SK-N-MC (cell line): ENCODE results near the gene SAFB2.

ENCODE experiments used
- DNase-seq: peaks from one replicate; pipeline ENCODE4 v3.0.0-alpha.2; 2011; ENCODE audit warnings: low read depth, low spot score
- H3K27ac ChIP-seq: fragments of 200-600 bp; sonication (generic); 2 replicates; pipeline ENCODE4 v1.5.1; 2016; ENCODE audit warnings: mixed run types
- H3K36me3 ChIP-seq: fragments of 200-600 bp; sonication (generic); 2 replicates; pipeline ENCODE4 v1.6.1; 2017; ENCODE audit warnings: antibody characterized with exemption, low read length, mixed read lengths; ENCODE audit not compliant: insufficient read depth
- H3K4me3 ChIP-seq: fragments of 200-600 bp; sonication (generic); 2 replicates; pipeline ENCODE4 v1.5.1; 2016
- H3K9ac ChIP-seq: fragments of 200-600 bp; sonication (generic); 2 replicates; pipeline ENCODE4 v1.8.0; 2017; ENCODE audit warnings: mixed run types, mixed read lengths; ENCODE audit not compliant: insufficient read length
- H3K9me3 ChIP-seq: fragments of 200-600 bp; sonication (generic); 2 replicates; pipeline ENCODE4 v1.6.1; 2017; ENCODE audit warnings: low read depth, mild to moderate bottlenecking, antibody characterized with exemption, low read length, moderate library complexity, mixed read lengths
- EZH2 ChIP-seq: fragments of 200-600 bp; sonication (generic); IDR thresholded peaks from one replicate; pipeline ENCODE4 v1.6.1; 2017; ENCODE audit warnings: antibody characterized with exemption
- FOXP2 ChIP-seq: optimal IDR thresholded peaks from 2 replicates; pipeline ENCODE3; 2011; ENCODE audit warnings: mild to moderate bottlenecking, moderate library complexity; ENCODE audit not compliant: insufficient read depth; ENCODE audit errors: extremely low read length, control extremely low read depth
- POLR2AphosphoS5 ChIP-seq: IDR thresholded peaks from 2 replicates; pipeline ENCODE4 v1.6.1; 2012; ENCODE audit warnings: mild to moderate bottlenecking, low read depth, low read length, borderline replicate concordance

SAFB2 gene

GRCh38 chr19:5627395-5627904, 4.9 kb upstream of the SAFB2 start:
- TF ChIP-seq EZH2 (no peak), FOXP2 (no peak), POLR2AphosphoS5 (no peak)
- no peaks in the 10 kb centered on the region for H3K9me3 ChIP-seq
- H3K36me3 ChIP-seq: peaks cover 74% of the 10 kb centered on the region
- no peak overlapping the region for H3K27ac ChIP-seq
- no peak overlapping the region for H3K4me3 ChIP-seq
- DNase-seq: no peak
- no peak overlapping the region for H3K9ac ChIP-seq

DNA sequence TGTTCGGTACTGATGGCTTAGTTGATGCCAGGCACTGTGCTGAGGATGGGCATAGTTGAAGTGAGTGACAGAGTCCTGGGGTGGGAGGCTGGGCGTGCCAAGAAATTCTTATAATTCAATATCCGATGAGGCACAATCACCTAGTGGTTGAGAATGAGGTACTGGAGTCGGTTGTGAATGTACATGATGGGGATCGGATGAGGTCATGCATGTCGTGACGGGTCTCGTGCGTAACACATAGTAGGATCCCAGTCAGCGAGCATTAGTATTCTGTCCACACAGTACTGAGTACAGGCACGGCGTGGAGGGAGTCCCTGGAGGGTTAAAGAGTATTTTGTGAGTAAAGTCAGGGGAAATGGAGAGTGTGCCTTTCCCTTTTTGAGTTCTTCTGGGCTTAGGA, 3.1 kb upstream of the SAFB2 start:
- Histone ChIP-seq H3K9me3 (no peaks in the 10 kb centered on the region), H3K36me3 (peaks cover 65% of the 10 kb centered on the region), H3K27ac (no peak overlapping the region), H3K9ac (peak overlapping the region; percentile 100), H3K4me3 (peak overlapping the region; percentile 97; the same call in 1 of the 2 replicates)
- DNase-seq: no peak
- TF ChIP-seq FOXP2: no peak
- no peak for TF ChIP-seq EZH2
- no peak for TF ChIP-seq POLR2AphosphoS5

- H3K36me3 ChIP-seq: peaks cover 66% of the 10 kb centered on the region
- TF ChIP-seq POLR2AphosphoS5: no peak
- no peak for TF ChIP-seq EZH2
- TF ChIP-seq FOXP2: no peak
- DNase-seq: no peak
- H3K9me3 ChIP-seq: no peaks in the 10 kb centered on the region
- no peak overlapping the region for H3K27ac ChIP-seq
- H3K4me3 ChIP-seq: peak overlapping the region; percentile 97
- peak overlapping the region; percentile 100 for H3K9ac ChIP-seq
Observed at GRCh38 chr19:5624741-5625278, 2.2 kb upstream of the SAFB2 start.

GRCh38 chr19:5624018-5624663, 1.6 kb upstream of the SAFB2 start:
- Histone ChIP-seq H3K4me3 (peak overlapping the region; percentile 97), H3K36me3 (peaks cover 66% of the 10 kb centered on the region), H3K9ac (peak overlapping the region; percentile 100), H3K9me3 (no peaks in the 10 kb centered on the region), H3K27ac (peak overlapping the region; percentile 92)
- TF ChIP-seq EZH2 (no peak), FOXP2 (no peak), POLR2AphosphoS5 (no peak)
- DNase-seq: no peak

DNA sequence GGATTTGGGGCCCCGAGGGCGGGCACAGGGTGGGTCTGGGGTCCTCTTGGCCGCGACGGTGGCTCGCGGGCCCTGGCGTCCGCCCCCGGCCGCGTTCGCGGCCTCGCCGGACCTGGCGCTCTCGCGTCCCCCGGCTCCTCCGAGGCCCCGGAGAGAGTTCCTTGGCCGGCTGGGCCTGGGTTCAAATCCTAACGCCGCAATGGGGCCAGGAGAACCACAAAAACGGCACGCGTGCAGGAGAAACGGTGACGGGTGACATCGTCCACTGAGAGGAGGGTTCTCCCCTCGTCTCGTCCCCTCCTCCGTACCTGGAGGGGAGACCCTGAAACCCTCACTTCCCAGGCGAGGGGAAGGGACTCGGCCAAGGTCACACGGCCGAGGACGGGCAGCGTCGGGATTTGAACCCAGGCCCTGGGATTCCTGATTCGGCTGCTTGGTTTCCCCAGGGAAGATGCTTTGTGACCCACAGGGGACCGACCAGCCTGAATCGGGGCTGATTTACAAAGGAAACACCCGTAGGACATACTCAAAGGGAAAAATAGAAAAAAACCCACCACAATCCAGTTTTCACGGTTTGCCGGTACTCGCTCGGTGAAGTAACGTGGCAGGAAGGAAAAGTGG, 931 bp upstream of the SAFB2 start:
- TF ChIP-seq POLR2AphosphoS5 (no peak), EZH2 (no peak), FOXP2 (no peak)
- Histone ChIP-seq H3K27ac (peak overlapping the region; percentile 92), H3K36me3 (peaks cover 66% of the 10 kb centered on the region), H3K4me3 (peak overlapping the region; percentile 97), H3K9ac (peak overlapping the region; percentile 100), H3K9me3 (no peaks in the 10 kb centered on the region)
- DNase-seq: no peak

- peak overlapping the region; percentile 99 for H3K9ac ChIP-seq
- H3K36me3 ChIP-seq: peaks cover 66% of the 10 kb centered on the region
- H3K4me3 ChIP-seq: peak overlapping the region; percentile 96
- DNase-seq: no peak
- TF ChIP-seq FOXP2: no peak
- no peak for TF ChIP-seq EZH2
- no peak for TF ChIP-seq POLR2AphosphoS5
- H3K27ac ChIP-seq: peak overlapping the region; percentile 87
- no peaks in the 10 kb centered on the region for H3K9me3 ChIP-seq
Observed at GRCh38 chr19:5621945-5622464, 571 bp downstream of the SAFB2 start.

- peak overlapping the region; percentile 99 for H3K9ac ChIP-seq
- peak overlapping the region; percentile 96 for H3K4me3 ChIP-seq
- H3K9me3 ChIP-seq: no peaks in the 10 kb centered on the region
- DNase-seq: no peak
- TF ChIP-seq FOXP2: no peak
- TF ChIP-seq EZH2: no peak
- no peak for TF ChIP-seq POLR2AphosphoS5
- peaks cover 66% of the 10 kb centered on the region for H3K36me3 ChIP-seq
- no peak overlapping the region for H3K27ac ChIP-seq
Observed at GRCh38 chr19:5621311-5621944, 1.1 kb downstream of the SAFB2 start.

- Histone ChIP-seq H3K36me3 (peaks cover 66% of the 10 kb centered on the region), H3K9me3 (no peaks in the 10 kb centered on the region)
Observed at GRCh38 chr19:5619946-5620345, 2.6 kb downstream of the SAFB2 start.

More at GRCh38 chr19:5619946-5620345, 2.6 kb downstream of the SAFB2 start:
- TF ChIP-seq EZH2 (no peak), POLR2AphosphoS5 (no peak), FOXP2 (no peak)
- H3K27ac ChIP-seq: peak overlapping the region; percentile 0; the same call in 1 of the 2 replicates
- H3K4me3 ChIP-seq: peak overlapping the region; percentile 96; the same call in 1 of the 2 replicates
- DNase-seq: no peak
- peak overlapping the region; percentile 99 for H3K9ac ChIP-seq
